A172 (cell line): ENCODE data around the gene HYCC1. TPM values are rescaled to one million over a fixed set of nuclear protein-coding genes. Genes with fewer than 3 reads are reported as not detected.

ENCODE experiments used
- DNase-seq: peaks from one replicate; pipeline ENCODE4 v3.0.0-alpha.2; 2015; ENCODE audit warnings: low spot score
- total RNA-seq: library from RNA; depleted of rRNA; stranded (reverse); fragments of >200 nt; shearing (Covaris generic); gene quantifications from 2 replicates; pipeline ENCODE4 v1.2.3, GENCODE V29; 2014

Gene HYCC1
- total RNA-seq, 1 experiment from 2014 or later, result 75.6 TPM

DNA sequence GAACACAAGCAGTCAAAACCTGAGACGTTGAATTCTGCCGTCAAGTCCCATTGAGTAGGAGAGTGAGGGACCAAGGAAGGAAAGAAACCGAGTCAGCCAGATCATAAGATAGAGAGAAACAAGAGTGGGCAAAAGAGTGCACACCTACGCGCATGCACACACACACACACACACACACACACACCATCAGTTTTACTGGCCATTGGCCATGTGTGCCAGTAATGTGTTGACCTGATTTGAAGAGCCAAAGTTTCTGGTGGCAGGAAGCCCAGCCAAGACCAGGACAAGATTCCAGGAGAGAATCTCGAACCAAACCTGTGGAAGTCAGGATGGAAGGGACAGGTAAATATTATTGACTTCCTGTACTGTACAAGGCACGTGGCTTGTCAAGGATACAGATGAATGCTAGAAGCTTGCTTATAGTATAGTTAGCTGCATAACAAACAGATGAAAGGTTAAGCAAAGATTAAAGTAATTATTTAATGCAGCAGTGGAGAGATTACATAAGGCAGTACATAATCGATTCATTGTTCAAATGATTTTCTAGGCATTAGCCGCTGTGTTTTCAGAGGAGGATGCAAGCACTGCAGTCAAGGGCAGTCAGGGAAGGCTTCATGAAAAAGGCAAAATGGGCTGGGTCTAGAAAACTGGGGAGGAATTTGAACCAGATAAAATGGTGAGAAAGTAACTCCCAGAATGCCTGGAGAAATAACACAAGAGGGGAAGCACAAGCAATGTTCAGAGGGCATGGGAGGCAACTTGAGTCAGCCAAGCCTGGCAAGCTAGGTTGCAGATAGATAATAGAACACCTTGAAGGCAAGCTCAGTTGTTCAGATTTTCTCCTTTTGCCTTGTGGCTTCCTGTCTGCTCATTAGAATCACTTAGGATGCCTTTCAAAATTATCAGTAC lies 2.7 kb upstream of the HYCC1 start:
- no peak for DNase-seq

DNA sequence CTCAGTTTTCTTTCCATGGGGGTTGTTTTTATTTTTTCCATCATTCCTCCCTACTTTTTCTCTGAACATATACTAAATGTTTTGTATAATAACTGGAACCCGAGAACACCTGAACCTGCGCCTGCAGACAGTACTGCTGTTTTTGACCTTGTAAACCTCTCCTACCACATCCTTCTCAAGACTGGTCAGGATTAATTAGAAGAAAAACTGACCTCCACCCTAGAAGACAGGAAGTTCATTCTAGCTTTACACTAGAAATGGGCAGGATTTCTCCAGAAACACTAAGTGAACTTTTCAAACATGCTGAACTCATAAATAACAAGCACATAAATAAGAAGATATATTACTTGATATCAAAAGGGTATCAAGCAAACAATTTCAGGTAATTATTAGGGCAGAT lies 751 bp upstream of the HYCC1 start:
- DNase-seq, result no peak

- peak; percentile 33 for DNase-seq
Observed at GRCh38 chr7:23012908-23013714, 819 bp downstream of the HYCC1 start.

DNA sequence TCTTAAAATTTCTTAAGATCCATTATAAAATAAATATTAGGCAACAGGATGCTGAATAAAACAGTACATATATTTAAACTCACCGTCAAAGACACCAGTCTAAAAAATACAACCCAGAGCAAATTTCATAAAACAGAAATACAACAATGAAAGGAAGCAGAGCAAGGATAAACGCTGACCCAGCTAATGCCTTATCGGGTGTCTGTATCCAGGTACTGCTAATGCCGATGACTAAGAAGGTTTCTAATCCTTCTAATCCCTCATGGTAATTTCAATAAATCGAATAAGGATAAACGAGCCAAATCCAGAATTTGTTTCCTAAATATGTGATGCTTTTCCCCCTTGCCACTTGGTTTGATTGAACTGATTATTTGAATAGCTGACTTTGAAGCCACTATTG lies 1.7 kb downstream of the HYCC1 start:
- DNase-seq, result no peak

GRCh38 chr7:23011222-23011924 lies 2.6 kb downstream of the HYCC1 start:
- DNase-seq, result no peak

DNA sequence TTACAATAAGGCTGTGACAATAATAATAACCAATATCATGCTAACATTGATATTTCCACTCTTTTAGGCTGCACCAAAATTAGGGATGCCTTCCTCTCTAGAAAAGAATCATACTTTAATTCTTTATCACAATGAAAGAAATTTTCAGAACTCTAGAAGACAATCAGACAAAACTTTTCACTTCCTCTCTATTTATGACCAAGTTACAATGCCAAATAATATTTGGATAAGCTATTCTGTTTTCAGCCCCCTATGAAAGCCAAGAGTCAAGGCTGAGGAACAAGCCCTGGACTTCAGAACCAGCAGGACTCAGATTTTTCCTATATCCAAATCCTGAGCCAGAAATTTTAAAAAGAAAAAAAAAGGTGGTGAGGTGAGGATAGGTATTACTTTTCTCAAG lies 4.6 kb downstream of the HYCC1 start:
- no peak for DNase-seq

- no peak for DNase-seq
Observed at GRCh38 chr7:23004247-23004520, 9.7 kb downstream of the HYCC1 start.

DNA sequence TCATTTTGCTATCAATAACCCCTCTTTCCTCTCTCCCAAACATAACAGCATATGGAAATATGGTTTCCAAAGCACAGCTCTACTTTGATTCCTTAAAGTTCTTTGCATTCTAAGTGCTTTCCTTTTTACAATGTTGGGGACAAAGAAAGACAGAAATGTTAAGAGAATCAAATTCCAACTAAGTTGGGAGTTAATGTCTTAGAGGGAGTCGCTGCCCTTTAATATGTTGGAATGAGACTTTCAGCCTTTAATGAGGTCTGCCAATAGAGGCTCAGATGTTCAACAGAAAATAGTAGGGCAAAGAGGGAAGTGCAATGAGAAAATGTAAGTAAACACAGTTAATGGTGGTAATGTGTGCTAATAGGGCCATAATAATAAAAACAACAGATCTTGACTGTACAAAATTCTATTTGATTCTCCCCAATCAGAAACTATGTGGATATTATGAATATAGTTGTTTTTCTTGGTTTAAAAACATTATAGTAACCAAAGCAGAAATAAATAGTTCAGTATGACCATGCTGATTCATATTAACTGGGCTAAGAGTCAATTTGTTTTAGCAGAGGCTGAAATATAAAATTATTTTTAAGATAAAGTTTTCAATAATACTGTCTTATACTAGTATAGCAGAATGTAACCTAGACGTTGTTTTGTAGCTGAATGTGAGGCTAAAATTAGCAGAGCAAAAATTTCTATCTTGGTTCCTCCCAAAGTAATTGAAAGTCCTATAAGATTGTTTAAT lies 10.3 kb downstream of the HYCC1 start:
- no peak for DNase-seq

DNA sequence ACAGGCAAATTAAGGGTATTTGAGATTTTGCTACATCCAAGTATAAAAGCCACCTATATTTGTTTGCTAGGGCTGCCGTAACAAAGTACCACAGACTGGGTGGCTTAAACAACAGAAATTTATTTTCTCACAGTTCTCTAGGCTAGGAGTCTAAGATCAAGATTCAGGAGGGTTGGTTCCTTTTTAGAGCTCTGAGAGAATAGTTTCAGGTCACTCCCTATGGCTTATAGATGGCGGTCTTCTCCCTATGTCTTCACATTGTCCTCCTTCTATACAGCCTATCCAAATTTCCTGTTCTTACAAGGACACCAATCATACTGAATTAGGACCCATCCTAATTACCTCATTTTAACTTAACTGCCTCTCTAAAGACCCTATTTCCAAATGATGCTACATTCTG lies 11.2 kb downstream of the HYCC1 start:
- DNase-seq, result no peak

GRCh38 chr7:23001610-23002009 lies 12.3 kb downstream of the HYCC1 start:
- DNase-seq, result no peak

DNA sequence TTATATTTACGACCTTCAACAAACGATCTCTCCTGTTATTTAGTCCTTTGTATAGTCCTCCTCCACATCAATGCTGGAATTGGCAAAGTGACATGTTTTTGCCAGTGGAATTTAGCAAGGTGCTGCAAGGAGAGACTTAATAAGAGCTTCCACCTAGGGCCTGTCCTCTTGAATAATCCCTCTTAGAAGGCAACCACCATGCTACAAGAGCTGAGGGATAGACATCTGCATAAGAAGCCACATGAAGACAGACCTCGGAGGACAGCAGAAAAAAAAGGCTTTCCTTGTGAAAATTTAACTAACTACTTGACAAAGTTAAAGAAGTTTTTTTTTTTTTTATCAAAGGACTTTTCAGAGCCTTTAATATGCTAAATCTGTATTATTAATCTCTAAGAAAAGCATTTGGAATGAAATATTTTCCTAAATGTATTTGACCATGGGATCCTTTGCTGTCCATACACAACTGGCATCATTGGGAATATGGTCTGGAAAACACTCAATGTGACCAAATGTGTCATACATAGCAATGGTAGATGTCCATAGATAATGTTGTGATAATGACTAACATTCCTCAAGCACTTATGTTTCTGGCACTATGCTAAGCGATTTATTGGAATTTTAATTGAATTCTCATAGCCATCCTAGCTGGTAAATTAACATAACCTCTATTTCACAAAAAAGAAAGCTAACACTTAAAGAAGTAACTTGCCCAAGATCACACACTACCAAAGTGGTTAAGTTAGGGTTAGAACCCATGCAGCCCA lies 13.2 kb downstream of the HYCC1 start:
- peak; percentile 42 for DNase-seq

DNA sequence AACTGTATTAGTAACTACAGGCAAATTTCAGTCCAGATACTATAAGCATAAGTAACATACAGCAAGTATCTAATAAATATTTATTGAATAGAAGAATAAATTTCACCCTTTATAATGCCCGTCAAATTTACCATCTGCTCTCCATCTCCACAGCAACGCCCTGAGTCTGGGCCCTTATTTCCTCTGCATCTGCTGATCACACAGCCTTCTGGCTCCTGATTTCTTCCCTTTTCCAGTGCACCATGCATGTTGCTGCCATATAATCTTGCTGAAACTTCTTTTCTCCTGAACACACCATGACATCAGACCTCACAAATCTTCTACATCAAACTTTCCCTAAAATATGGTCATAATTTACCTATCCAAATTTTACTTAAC lies 15.4 kb downstream of the HYCC1 start:
- no peak for DNase-seq

- DNase-seq, result no peak
Observed at GRCh38 chr7:22997871-22998518, 15.9 kb downstream of the HYCC1 start.

GRCh38 chr7:22996470-22996869 lies 17.5 kb downstream of the HYCC1 start:
- no peak for DNase-seq

DNA sequence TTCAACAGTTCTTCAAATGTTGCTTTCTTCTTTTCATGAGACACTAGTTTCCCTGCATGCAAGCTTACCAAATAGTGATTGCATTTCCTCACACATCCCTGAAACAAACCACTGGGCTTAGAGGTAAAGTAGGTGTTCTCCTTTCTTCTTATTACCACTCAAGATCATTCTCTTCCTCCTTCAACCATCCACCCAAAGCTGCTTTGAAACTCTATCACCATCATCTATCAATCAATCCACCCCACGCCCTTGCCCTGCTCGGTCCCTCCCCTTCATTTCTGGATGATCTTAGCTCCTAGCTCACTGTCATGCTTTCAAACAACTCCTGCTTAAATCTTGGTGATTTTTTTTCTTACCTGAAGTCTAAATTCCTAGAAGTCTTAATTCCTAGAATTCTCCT lies 18.9 kb downstream of the HYCC1 start:
- no peak for DNase-seq

DNA sequence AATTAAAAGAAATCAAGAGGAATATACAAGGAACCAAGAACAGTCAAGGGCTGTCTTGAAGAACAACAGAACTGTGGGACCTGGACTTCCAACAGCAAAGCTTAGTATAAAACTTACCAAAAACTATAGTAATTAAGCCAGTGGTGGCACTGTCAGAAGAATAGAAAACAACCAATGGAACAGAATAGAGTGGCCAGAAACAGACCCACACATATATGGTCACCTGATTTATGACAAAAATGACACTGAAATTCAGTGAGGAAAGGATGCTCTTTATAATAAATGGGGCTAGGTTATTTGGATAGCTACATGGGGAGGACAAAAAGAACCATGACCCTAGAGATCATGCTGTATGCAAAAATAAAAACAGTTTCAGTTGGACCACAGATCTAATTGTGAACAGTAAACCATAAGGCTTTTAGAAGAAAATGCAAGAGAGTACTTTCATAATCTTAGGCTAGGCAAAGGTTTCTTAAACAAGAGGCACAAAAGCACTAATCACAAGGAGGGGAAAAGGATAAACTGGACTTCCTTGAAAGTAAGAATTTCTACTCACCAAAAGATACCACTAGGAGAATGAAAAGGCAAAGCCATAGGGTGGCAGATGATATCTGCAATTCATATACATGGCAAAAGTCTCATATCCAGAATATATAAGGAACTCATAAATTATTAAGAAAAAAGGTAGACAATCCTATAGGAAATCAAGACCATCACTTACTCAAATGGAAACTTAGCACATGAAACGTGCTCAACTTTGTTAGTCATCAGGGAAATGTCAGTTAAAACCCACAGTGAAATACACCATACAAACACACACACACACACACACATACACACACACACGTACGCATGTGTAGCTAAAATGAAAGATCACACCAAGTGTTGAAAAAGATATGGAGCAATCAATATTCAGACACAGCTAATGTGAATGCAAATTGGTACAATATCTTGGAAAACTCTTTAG lies 20.8 kb downstream of the HYCC1 start:
- DNase-seq, result no peak

DNA sequence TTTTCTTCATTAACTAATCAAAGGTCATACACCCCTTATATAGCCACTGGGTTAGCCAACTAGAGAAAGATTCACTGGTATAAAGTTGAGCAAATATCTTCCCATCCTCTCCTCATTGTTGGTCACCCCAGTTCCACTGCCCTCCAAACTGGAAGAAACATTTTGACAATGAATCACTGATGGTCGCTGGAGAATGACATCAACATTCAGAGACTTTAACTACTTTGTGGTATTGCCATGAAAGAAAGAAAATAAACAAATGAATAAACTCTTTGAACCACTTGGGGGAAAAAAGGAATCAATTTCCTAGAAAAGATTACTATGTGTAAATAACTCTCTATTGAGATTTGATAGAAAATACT lies 23.4 kb downstream of the HYCC1 start:
- peak; percentile 69 for DNase-seq

GRCh38 chr7:22989643-22990587 lies 24.0 kb downstream of the HYCC1 start:
- DNase-seq, result no peak
